EL (cell line): Measurements from ENCODE around the gene DBNDD2.
A peak's percentile ranks its signal among the peaks of the same experiment; 100 is the strongest.

ENCODE experiments used
- DNase-seq: peaks from one replicate; pipeline ENCODE4 v3.0.0-alpha.2; 2016

The DBNDD2 gene

GRCh38 chr20:45387274-45387673 lies 20.8 kb upstream of the DBNDD2 start:
- no peak for DNase-seq

DNA sequence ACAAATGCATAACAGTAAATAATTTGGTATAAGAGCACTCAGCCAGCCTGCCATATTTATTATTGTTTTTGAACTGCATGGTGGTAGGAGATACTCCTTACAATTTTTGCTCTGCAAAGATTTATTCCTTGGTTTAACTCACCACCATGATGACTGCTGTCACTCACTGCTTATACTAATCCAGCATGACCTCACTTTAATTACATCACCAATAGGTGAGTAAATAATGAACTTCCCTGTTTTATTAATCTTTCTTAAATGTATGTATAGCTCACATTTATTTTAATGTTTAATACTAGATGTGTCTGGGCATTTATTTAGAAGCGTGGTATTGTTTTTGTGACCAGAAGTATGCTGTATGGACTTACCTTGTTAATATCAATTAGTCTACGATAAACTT lies 17.2 kb upstream of the DBNDD2 start:
- no peak for DNase-seq

GRCh38 chr20:45391559-45391958 lies 16.5 kb upstream of the DBNDD2 start:
- DNase-seq, result no peak

DNA sequence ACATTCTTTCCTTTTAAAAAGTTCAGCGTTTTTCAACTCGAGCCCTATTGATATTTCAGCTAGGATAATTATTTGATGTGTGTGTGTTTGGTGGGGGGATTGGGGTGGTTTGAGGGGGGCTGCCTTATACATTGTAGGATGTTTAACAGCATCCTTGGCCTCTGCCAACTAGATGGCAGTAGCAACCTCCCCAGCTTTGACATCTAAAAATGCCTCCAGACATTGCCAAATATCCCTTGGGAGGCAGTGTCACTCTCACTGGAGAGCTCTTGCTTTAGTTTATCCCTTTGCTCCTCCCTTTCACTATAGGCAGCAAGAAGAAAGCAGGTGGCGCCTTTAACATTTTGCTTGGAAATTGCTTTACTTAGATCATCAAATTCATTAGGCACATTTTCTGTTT lies 15.4 kb upstream of the DBNDD2 start:
- DNase-seq, result no peak

- no peak for DNase-seq
Measured at GRCh38 chr20:45394221-45395113, 13.6 kb upstream of the DBNDD2 start.

DNA sequence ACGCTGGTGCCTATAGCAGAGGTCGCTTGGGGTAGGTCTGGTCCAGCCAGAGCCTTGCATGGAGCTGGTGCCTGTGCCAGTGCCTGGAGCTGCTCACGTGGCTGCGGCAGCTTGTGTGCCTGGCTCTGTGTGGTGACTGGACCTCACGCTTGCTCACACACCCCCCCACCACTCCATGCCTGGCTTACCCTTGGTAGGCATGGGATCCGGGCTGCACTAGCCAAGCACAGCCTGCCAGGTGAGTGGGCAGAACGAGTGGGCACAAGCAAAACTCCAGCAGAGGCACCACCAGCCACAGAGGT lies 13.0 kb upstream of the DBNDD2 start:
- DNase-seq, result no peak

DNA sequence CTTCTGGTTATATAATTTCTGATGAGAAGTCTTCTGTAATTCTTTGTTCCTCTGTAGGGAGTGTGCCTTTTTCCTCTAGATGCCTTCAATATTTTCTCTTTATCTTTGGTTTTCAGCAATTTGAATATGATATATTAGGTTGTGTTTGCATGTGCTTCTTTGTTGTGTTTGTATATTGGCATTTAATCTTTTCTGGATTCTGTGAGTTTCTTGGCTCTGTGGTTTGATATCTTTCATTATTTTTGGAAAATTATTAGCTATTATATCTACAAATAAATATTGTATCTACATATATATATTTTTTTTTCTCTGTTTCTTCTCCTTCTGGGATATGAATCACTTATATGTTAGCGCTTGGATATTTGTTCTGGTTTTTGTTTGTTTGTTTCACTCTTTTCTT lies 9.1 kb upstream of the DBNDD2 start:
- DNase-seq, result no peak

DNA sequence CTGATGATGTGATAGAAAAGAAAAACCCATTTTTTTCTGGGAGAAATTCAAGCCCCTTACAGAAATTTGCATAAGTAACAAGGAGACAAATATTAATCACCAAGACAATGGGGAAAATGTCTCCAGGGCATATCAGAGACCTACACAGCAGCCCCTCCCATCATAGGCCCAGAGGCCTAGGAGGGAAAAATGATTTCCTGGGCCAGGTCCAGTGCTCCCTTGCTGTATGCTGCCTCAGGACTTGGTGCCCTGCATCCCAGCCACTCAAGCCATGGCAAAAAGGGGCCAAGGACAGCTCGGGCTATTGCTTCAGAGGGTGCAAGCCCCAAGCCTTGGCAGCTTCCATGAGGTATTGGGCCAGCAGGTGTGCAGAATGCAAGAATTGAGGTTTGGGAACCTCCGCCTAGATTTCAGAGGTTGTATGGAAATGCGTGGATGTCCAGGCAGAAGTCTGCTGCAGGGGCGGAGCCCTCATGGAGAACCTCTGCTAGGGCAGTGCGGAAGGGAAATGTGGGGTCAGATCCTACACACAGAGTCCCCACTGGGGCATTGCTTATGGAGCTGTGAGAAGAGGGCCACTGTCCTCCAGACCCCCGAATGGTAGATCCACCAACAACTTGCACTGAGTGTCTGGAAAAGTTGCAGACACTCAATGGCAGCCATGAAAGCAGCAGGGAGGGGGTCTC lies 7.6 kb upstream of the DBNDD2 start:
- DNase-seq, result no peak

DNA sequence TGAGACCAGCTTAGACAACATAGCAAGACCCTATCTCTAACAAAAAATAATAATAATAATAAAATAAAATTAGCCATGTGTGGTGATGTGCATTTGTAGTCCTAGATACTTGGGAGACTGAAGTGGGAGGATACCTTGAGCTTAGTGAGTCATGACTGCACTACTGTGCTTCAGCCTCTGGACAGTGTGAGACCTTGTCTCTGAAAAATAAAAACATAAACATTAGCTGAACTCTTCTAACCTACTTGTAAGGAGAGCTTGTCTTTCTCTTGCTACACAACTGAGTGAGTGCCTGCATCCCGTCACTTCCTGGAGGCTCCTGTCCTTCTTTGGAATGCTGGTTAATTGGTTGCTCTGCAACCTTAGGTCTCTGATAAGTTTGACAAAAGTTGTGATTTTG lies 5.1 kb upstream of the DBNDD2 start:
- DNase-seq, result no peak

GRCh38 chr20:45404438-45404837 lies 3.7 kb upstream of the DBNDD2 start:
- DNase-seq, result no peak

- DNase-seq, result peak; percentile 55
Measured at GRCh38 chr20:45405571-45406259, 2.4 kb upstream of the DBNDD2 start.

- peak; percentile 70 for DNase-seq
Measured at GRCh38 chr20:45406260-45407066, 1.6 kb upstream of the DBNDD2 start.

- DNase-seq, result peak; percentile 18
Measured at GRCh38 chr20:45407067-45407745, 883 bp upstream of the DBNDD2 start.

- no peak for DNase-seq
Measured at GRCh38 chr20:45408646-45409213, 641 bp downstream of the DBNDD2 start.

- no peak for DNase-seq
Measured at GRCh38 chr20:45409521-45410272, 1.6 kb downstream of the DBNDD2 start.

GRCh38 chr20:45410887-45411286 lies 2.8 kb downstream of the DBNDD2 start:
- no peak for DNase-seq

DNA sequence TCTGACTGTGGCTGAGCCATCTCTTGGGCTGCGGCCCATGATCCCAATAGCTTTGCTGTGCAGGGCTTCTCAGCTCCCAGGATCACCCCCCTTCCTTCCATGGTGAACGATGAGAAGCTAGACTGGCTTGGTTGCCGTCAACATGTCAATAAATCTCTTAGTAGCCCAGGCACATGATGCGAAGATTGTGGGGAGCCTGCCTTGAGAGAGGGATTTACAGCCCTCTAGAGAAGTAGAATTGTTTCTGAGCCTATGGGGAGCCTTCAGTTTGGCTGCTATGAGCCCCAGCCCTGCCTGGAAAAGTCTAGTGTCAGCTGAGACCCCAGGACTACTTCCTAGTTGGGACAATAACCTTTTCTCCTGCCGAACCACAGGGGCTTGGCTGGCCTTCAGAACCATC lies 4.6 kb downstream of the DBNDD2 start:
- DNase-seq, result no peak

DNA sequence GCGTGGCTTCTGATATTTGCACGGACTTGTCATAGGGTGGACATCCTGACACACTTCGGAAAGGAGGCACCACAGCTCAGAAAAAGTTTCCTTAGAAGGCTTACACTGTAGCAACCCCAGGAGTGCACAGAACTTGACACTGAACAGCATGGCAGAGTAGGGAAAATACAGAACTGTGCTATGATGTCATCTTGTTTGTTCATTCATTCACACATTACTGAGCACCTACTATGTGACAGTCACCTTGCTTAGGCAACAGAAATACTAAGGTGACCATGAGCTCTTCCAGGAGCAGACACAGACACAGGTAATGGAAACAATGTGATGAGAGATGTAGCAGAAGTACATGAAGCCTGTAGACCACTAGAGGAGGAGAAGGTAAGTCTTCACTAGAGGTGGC lies 5.4 kb downstream of the DBNDD2 start:
- DNase-seq, result no peak

DNA sequence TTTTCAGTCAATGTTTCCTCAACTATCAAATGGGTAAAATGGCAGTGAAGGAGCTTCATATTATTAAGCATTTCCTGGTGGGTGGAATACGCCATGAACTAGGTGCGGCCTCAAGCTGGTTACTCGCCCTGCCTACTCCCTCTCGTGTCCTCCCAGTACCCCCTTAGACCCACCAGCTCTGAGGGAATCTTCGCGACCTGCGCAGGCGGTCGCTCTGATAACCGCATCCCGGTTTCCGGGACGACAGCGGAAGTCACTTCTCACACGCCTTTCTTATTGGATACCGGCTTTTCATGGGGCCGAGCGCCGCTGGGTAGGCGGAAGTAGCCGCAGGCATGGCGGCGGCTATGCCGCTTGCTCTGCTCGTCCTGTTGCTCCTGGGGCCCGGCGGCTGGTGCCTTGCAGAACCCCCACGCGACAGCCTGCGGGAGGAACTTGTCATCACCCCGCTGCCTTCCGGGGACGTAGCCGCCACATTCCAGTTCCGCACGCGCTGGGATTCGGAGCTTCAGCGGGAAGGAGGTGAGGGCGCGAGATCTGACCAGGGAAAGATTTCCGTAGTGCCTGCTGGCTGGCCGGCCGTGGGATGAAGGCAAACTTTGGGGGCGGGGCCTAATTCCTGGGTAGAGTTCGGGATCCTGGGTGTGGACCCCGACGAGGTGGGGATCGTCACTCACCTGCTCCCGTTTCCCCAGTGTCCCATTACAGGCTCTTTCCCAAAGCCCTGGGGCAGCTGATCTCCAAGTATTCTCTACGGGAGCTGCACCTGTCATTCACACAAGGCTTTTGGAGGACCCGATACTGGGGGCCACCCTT lies 7.9 kb downstream of the DBNDD2 start, which contains the start of gene PIGT:
Gene PIGT (plus strand): TSS at position 320 of the 816 bp plus-strand sequence. CDS start 16 bp downstream, at position 336.
- DNase-seq, result peak; percentile 86

DNA sequence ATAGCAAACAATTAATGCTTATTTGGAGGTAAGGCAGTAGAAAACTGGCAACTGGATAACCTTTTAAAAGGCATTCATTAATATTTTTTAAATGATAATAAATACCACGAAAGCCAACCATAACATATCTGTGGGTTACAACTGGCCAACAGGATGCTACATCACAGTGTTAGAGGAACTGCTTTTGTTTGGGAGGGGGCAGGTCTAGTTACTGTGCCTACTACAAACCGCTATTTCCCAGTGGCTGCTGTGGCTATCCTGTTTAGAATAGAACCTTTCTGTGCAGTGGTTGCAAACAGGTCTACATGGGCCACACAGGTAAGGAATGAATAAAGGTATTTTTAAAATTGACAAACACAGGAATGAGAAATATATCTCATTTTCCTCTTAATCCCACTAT lies 8.8 kb downstream of the DBNDD2 start:
- no peak for DNase-seq
